Ovary (tissue), 9 donors: ENCODE results near the gene IL1RAPL2. TPM values are rescaled to one million over a fixed set of nuclear protein-coding genes. Genes with fewer than 3 reads are reported as not detected.

Experiments used
- DNase-seq, 5 donors: peaks; one replicate each; pipeline ENCODE4 v3.0.0-alpha.2; 2019 to 2020
- H3K27ac ChIP-seq, 2 donors: fragments of 200-600 bp; one replicate each; pipeline versions ENCODE4 v1.5.1 to v1.8.0; 2019 to 2022
- H3K27me3 ChIP-seq: fragments of 200-600 bp; one replicate; pipeline ENCODE4 v1.8.0; 2022
- H3K36me3 ChIP-seq: fragments of 200-600 bp; sonication (generic); one replicate; pipeline ENCODE4 v1.5.1; 2019
- H3K4me1 ChIP-seq: one replicate; pipeline ENCODE4 v1.8.1; 2013; ENCODE audit warnings: mild to moderate bottlenecking, moderate library complexity; ENCODE audit not compliant: insufficient read depth
- H3K4me3 ChIP-seq: fragments of 200-600 bp; sonication (generic); one replicate; pipeline ENCODE4 v1.5.1; 2017
- H3K9me3 ChIP-seq, 2 donors: fragments of 200-600 bp in 1 of 2; sonication (generic) in 1 of 2; one replicate each; pipeline versions ENCODE4 v1.5.1 to v1.8.1; 2013 to 2019; ENCODE audit warnings: mild to moderate bottlenecking in 1 of 2, moderate library complexity in 1 of 2
- EP300 ChIP-seq: sonication (generic); formaldehyde crosslinking; IDR thresholded peaks from one replicate; pipeline ENCODE4 v1.6.1; 2017; ENCODE audit warnings: antibody characterized with exemption
- POLR2A ChIP-seq: fragments of 450-650 bp; IDR thresholded peaks from one replicate; pipeline ENCODE4 v1.6.1; 2017; ENCODE audit warnings: antibody characterized with exemption, mild to moderate bottlenecking, moderate library complexity
- WGBS, 3 donors: extraction: QIAGEN DNeasy Blood & Tissue Kit in 1 of 3; methylation state at CpG; one replicate each; pipeline versions ENCODE4 v1.1.5 to v1.1.7; 2013 to 2017; 5-methylcytosine and 5-hydroxymethylcytosine counted together
- intact Hi-C, 4 donors: fragments of 100-400 bp; cut with DNase I; formaldehyde crosslinking; loops; one replicate each; pipeline versions ENCODE4 v1.11.0 to v1.15.1; 2022 to 2023
- polyA plus RNA-seq, 2 donors: library from polyadenylated mRNA; stranded (reverse); fragments of 200-250 nt in 1 of 2; fragments of 350-450 nt in 1 of 2; fragmentation: Illumina TruSeq in 1 of 2; extraction: RNeasy Lipid Tissue Mini Kit (QIAGEN cat#74804) in 1 of 2; gene quantifications; one replicate each; pipeline ENCODE4 v1.2.3, GENCODE V29; 2013 to 2014
- total RNA-seq, 7 donors: library from RNA; depleted of rRNA in 2 of 7; stranded (reverse); fragments of >200 nt in 2 of 7; fragmentation: NEBNext Ultra II Directional in 3 of 7; extraction: Animal tissue kit (Norgen Biotek cat#: 25700) in 3 of 7; gene quantifications; one replicate each; pipeline versions ENCODE4 v1.1.0 to v1.2.4, GENCODE V29; 2016 to 2023
- TF ChIP-seq, protein P1 (sequence below), 3 donors: fragments of 450-650 bp in 2 of 3; fragments of 200-600 bp in 1 of 3; IDR thresholded peaks; one replicate each; pipeline versions ENCODE4 v1.5.1 to v1.8.0; 2016 to 2022; ENCODE audit warnings: antibody characterized with exemption in 3 of 3, mild to moderate bottlenecking in 1 of 3
- donor health status: DM: no; HTN: no; CAD: no; lungs with moderate emphysema.
- donor health status: DM: no; HTN: no; CAD: no.
- donor health status: Bipolar disorder and iron deficiency.
- donor health status: DM: yes; HTN: yes; CAD: no.
- donor health status: DM: no; HTN: no; CAD: no.
- donor health status: DM: yes; HTN: yes; CAD: no.

Gene IL1RAPL2
- total and polyA plus RNA-seq, 9 donors: 0.08 to 1.1 (median 0.32) TPM; not detected in 3

GRCh38 chrX:104679175-104679574 lies 113.2 kb downstream of the IL1RAPL2 start:
- Histone ChIP-seq H3K27me3 (no peaks in the 10 kb centered on the region), H3K4me1 (no peaks in the 10 kb centered on the region), H3K36me3 (no peaks in the 10 kb centered on the region), H3K9me3 (no peaks in the 10 kb centered on the region), H3K27ac (no peak overlapping the region), H3K4me3 (no peak overlapping the region)
- intact Hi-C loops: no loop called here
- 80 to 89% (median 81%) methylated on average over 2 of the region's 2 CpGs for WGBS, 3 donors
- DNase-seq: no peak
- TF ChIP-seq EP300 (no peak), POLR2A (no peak)
- TF ChIP-seq, protein P1, sequence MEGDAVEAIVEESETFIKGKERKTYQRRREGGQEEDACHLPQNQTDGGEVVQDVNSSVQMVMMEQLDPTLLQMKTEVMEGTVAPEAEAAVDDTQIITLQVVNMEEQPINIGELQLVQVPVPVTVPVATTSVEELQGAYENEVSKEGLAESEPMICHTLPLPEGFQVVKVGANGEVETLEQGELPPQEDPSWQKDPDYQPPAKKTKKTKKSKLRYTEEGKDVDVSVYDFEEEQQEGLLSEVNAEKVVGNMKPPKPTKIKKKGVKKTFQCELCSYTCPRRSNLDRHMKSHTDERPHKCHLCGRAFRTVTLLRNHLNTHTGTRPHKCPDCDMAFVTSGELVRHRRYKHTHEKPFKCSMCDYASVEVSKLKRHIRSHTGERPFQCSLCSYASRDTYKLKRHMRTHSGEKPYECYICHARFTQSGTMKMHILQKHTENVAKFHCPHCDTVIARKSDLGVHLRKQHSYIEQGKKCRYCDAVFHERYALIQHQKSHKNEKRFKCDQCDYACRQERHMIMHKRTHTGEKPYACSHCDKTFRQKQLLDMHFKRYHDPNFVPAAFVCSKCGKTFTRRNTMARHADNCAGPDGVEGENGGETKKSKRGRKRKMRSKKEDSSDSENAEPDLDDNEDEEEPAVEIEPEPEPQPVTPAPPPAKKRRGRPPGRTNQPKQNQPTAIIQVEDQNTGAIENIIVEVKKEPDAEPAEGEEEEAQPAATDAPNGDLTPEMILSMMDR (IDR thresholded peaks at IDR 0.05): no peak

GRCh38 chrX:104681214-104681613 lies 115.2 kb downstream of the IL1RAPL2 start:
- DNase-seq: no peak
- no peak overlapping the region for H3K4me3 ChIP-seq
- no peaks in the 10 kb centered on the region for H3K27me3 ChIP-seq
- H3K9me3 ChIP-seq: no peaks in the 10 kb centered on the region
- WGBS, 3 donors: 10 to 18% (median 11%) methylated on average over 3 of the region's 3 CpGs
- intact Hi-C loops: no loop called here
- TF ChIP-seq, protein P1 (IDR thresholded peaks at IDR 0.05): no peak
- TF ChIP-seq POLR2A (no peak), EP300 (no peak)
- no peak overlapping the region for H3K27ac ChIP-seq
- H3K36me3 ChIP-seq: no peaks in the 10 kb centered on the region
- no peaks in the 10 kb centered on the region for H3K4me1 ChIP-seq

DNA sequence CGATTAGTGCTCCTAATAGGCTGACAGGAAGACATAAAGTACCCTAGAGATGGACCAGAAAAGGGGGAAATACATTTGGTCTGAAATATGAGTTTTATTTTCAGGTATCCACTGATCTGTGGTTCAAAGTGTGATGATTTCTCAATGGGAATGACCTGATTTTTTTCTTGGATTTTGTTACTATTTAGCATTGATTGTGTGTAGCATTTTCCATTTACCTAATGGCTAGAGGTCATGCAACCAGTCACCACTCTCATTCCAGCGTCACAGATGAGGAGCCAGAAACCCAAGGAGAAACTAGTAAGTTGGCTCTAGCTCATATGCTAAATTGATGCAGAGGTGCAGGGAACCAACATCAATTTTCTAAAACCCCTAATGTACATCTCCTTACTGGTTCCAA lies 118.1 kb downstream of the IL1RAPL2 start:
- Histone ChIP-seq H3K4me1 (no peaks in the 10 kb centered on the region), H3K27ac (no peak overlapping the region), H3K9me3 (no peaks in the 10 kb centered on the region), H3K36me3 (no peaks in the 10 kb centered on the region), H3K27me3 (no peaks in the 10 kb centered on the region), H3K4me3 (no peak overlapping the region)
- intact Hi-C loops: no loop called here
- TF ChIP-seq POLR2A (no peak), EP300 (no peak)
- TF ChIP-seq, protein P1 (IDR thresholded peaks at IDR 0.05): no peak
- no peak for DNase-seq
- 63 to 72% (median 65%) methylated on average over 2 of the region's 2 CpGs for WGBS, 3 donors

- intact Hi-C loops: no loop called here
- Histone ChIP-seq H3K4me3 (no peak overlapping the region), H3K9me3 (no peaks in the 10 kb centered on the region), H3K27me3 (no peaks in the 10 kb centered on the region), H3K36me3 (no peaks in the 10 kb centered on the region), H3K4me1 (no peaks in the 10 kb centered on the region), H3K27ac (no peak overlapping the region)
- TF ChIP-seq EP300 (no peak), POLR2A (no peak)
- TF ChIP-seq, protein P1 (IDR thresholded peaks at IDR 0.05): no peak
- 86 to 95% (median 91%) methylated on average over 9 of the region's 9 CpGs for WGBS, 3 donors
- no peak for DNase-seq
Measured at GRCh38 chrX:104695593-104695992, 129.6 kb downstream of the IL1RAPL2 start.
